ENCODE data around the gene MEST.
"Not testable (repeated sequence)": the region's sequence is repeated elsewhere in the genome, so short reads cannot be mapped to it uniquely, and the experiment has no call there.

The MEST gene

GRCh38 chr7:130491841-130492522 is at the start of gene MEST:
TSS of gene MEST (plus strand) at chr7:130492085. CDS start at chr7:130492314, 229 bp downstream.
- peaks cover 7% of the 10 kb centered on the region; the same call in 1 of the 2 replicates for H3K9me3 ChIP-seq (ENCODE audit: control insufficient read depth, insufficient read depth, low read length)
- H3K36me3 ChIP-seq (ENCODE audit: insufficient read depth, low read length) = no peaks in the 10 kb centered on the region; the same call in 1 of the 2 replicates
- H3K4me1 ChIP-seq (ENCODE audit: insufficient read depth, low read length) = no peaks in the 10 kb centered on the region
- peak within 1 kb of the TSS; percentile 49 for H3K9ac ChIP-seq (ENCODE audit: low read depth, low read length)

- H3K4me1 ChIP-seq (ENCODE audit: insufficient read depth, low read length) = 0 out of 2 replicates have a peak, but pooled peaks cover 3% of the 10 kb centered on the region
- no peaks in the 10 kb centered on the region for H3K36me3 ChIP-seq (ENCODE audit: insufficient read depth, low read length)
- no peak overlapping the region for H3K9ac ChIP-seq (ENCODE audit: low read depth, low read length)
- no peaks in the 10 kb centered on the region for H3K9me3 ChIP-seq (ENCODE audit: control insufficient read depth, insufficient read depth, low read length)
These were observed 49.3 kb upstream of the MEST start for GRCh38 chr7:130442601-130443000.

DNA sequence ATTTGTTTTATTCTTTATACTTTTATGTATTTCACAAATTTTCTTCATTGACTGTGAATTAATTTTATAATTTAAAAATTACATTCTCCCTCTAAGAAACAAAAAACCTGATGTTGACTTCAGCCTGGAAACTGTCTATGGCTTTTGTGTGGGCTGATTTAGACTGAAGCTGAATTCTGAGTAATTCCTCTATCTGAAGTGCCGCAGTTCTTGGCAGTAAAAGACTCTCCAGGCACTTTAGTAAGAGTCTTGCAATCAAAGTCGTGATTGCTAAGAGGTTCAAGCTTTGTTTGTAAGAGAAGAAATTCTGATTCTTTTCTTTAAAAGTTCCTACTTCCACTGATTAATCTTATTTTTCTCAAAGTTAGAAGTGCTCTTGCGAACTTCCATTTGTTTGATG is 47.7 kb upstream of the MEST start:
- Histone ChIP-seq H3K9me3 (ENCODE audit: control insufficient read depth, insufficient read depth, low read length) (no peaks in the 10 kb centered on the region), H3K4me1 (ENCODE audit: insufficient read depth, low read length) (0 out of 2 replicates have a peak, but pooled peaks cover 3% of the 10 kb centered on the region), H3K9ac (ENCODE audit: low read depth, low read length) (no peak overlapping the region), H3K36me3 (ENCODE audit: insufficient read depth, low read length) (no peaks in the 10 kb centered on the region)

DNA sequence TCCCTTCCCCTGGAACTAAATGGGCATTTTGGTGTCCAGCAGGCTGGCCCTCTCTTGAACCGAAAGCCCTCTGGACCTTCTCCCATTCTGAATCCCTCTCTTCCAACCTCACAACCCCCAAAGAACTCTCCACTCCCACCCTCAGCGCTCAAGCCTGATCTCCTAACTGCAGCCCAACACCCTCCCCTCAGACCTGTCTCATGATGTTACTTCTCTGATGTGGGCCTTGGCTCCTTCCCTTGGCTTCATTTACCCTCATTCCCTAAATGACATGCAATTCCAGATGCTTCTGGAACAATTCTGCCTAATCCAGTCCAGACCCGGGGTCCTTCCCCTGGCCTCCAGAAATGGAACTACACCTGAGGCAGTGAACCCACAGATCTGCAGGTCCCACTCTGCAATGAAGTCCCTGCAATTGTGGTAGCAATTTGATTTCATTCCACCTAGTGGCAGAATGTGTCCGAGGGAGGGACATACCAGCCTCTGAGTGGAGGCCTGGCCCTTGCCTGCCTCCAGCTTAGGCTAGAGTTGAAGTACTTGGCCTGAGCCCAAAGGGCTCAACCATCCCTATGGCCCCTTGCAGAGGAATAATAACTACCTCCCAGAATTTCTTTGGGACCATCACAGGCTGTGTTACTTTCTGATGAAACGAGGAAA is 47.0 kb upstream of the MEST start:
- Histone ChIP-seq H3K4me1 (ENCODE audit: insufficient read depth, low read length) (0 out of 2 replicates have a peak, but pooled peaks cover 3% of the 10 kb centered on the region), H3K9ac (ENCODE audit: low read depth, low read length) (no peak overlapping the region), H3K9me3 (ENCODE audit: control insufficient read depth, insufficient read depth, low read length) (no peaks in the 10 kb centered on the region), H3K36me3 (ENCODE audit: insufficient read depth, low read length) (no peaks in the 10 kb centered on the region)

DNA sequence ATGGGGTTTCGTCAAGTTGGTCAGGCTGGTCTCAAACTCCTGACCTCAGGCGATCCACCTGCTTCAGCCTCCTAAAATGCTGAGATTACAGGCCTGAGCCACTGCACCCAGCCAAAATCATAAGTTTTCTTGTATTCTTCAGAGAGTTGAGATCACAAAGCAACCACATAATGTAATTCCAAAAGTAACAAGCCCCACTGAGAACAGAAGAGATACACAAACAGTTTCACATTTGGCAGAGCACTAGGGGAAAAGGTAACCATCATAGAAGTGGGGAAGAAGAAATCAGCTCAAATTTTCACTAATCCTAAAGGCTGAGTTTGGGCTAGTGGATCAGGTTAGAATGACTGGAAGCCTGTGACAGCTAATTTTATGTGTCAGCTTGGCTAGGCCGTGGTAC is 45.6 kb upstream of the MEST start:
- Histone ChIP-seq H3K9ac (ENCODE audit: low read depth, low read length) (no peak overlapping the region), H3K36me3 (ENCODE audit: insufficient read depth, low read length) (no peaks in the 10 kb centered on the region), H3K4me1 (ENCODE audit: insufficient read depth, low read length) (0 out of 2 replicates have a peak, but pooled peaks cover 3% of the 10 kb centered on the region), H3K9me3 (ENCODE audit: control insufficient read depth, insufficient read depth, low read length) (no peaks in the 10 kb centered on the region)

DNA sequence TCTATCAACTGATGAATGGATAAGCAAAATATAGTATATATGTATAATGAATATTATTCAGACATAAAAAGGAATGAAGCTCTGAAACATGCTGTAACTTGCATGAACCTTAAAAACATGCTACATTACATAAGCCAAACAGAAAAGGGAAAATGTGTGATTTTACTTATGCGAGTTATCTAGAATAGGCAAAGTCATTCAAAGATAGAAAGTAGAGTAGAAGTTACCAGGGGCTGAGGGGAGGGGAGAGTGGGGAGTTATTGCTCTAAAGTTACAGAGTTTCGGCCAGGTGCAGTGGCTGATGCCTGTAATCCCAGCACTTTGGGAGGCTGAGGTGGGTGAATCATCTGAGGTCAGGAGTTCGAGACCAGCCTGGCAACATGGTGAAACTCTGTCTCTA is 40.5 kb upstream of the MEST start:
- not testable (repeated sequence) for H3K4me1 ChIP-seq (ENCODE audit: insufficient read depth, low read length); H3K9ac ChIP-seq (ENCODE audit: low read depth, low read length); H3K9me3 ChIP-seq (ENCODE audit: control insufficient read depth, insufficient read depth, low read length); H3K36me3 ChIP-seq (ENCODE audit: insufficient read depth, low read length)

- Histone ChIP-seq H3K9me3 (ENCODE audit: control insufficient read depth, insufficient read depth, low read length) (no peaks in the 10 kb centered on the region), H3K9ac (ENCODE audit: low read depth, low read length) (no peak overlapping the region), H3K4me1 (ENCODE audit: insufficient read depth, low read length) (no peaks in the 10 kb centered on the region), H3K36me3 (ENCODE audit: insufficient read depth, low read length) (no peaks in the 10 kb centered on the region)
These were observed 38.9 kb upstream of the MEST start for GRCh38 chr7:130452951-130453350.

DNA sequence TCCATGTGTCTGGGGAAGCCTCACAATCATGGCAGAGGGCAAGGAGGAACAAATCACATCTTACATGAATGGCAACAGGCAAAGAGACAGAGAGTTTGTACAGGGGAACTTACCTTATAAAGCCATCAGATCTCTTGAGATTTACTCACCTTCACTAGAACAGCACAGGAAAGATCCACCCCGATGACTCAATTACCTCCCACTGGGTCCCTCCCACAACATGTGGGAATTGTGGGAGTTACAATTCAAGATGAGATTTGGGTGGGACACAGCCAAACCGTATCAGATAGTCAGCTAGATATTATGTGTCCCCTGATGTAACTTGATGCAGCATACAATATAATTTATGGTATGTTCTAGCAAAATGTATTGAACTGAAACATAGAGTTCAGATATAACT is 36.9 kb upstream of the MEST start:
- Histone ChIP-seq H3K9me3 (ENCODE audit: control insufficient read depth, insufficient read depth, low read length) (no peaks in the 10 kb centered on the region), H3K9ac (ENCODE audit: low read depth, low read length) (no peak overlapping the region), H3K4me1 (ENCODE audit: insufficient read depth, low read length) (no peaks in the 10 kb centered on the region), H3K36me3 (ENCODE audit: insufficient read depth, low read length) (no peaks in the 10 kb centered on the region)

- Histone ChIP-seq H3K4me1 (ENCODE audit: insufficient read depth, low read length) (no peaks in the 10 kb centered on the region), H3K9ac (ENCODE audit: low read depth, low read length) (no peak overlapping the region), H3K36me3 (ENCODE audit: insufficient read depth, low read length) (no peaks in the 10 kb centered on the region), H3K9me3 (ENCODE audit: control insufficient read depth, insufficient read depth, low read length) (no peaks in the 10 kb centered on the region)
These were observed 33.6 kb upstream of the MEST start for GRCh38 chr7:130458257-130458656.

- Histone ChIP-seq H3K9ac (ENCODE audit: low read depth, low read length) (no peak overlapping the region), H3K4me1 (ENCODE audit: insufficient read depth, low read length) (no peaks in the 10 kb centered on the region), H3K36me3 (ENCODE audit: insufficient read depth, low read length) (no peaks in the 10 kb centered on the region), H3K9me3 (ENCODE audit: control insufficient read depth, insufficient read depth, low read length) (no peaks in the 10 kb centered on the region)
These were observed 30.6 kb upstream of the MEST start for GRCh38 chr7:130461272-130461671.

DNA sequence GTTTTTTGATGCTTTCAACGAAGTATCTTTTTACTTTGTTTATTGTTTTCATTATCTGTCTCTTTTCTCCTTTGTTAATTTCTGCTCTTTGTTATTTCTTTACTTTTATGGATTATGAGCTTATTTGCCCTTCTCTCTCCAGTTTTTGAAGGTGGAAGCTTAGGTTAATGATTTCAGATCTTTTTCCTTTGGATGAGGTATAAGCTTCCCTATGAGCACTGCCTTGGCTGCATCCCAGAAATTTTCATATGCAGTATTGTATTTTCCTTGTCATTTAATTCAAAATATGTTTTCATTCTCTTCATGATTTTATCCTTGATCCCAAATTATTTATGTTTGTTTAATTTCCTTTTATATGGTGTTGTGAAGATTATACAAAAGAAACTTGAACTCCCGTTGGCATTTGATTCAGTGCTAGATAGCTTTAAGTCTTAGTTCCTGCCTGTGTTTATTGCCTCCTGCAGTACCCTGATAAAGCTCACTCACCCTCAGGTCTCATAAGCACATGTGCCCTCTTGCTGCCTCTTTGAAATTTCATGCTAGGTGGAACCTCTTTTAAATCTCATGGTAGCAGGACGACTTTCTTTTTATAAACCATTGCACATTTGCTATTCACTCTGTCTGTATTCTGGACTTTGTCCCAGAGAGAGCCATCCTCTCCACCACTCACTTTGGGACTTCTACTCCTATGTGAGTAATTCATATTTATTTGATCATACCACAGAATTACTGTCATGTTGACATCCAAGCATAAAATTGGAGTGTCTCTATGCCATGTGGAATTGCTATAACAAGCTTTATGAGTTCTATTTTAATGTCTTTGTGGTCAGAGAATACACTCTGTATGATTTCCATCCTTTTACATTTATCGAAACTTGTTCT is 28.1 kb upstream of the MEST start:
- Histone ChIP-seq H3K36me3 (ENCODE audit: insufficient read depth, low read length) (no peaks in the 10 kb centered on the region), H3K4me1 (ENCODE audit: insufficient read depth, low read length) (no peaks in the 10 kb centered on the region), H3K9ac (ENCODE audit: low read depth, low read length) (no peak overlapping the region), H3K9me3 (ENCODE audit: control insufficient read depth, insufficient read depth, low read length) (no peaks in the 10 kb centered on the region)

- H3K4me1 ChIP-seq (ENCODE audit: insufficient read depth, low read length) = no peaks in the 10 kb centered on the region
These were observed 23.3 kb upstream of the MEST start for GRCh38 chr7:130468612-130469011.

DNA sequence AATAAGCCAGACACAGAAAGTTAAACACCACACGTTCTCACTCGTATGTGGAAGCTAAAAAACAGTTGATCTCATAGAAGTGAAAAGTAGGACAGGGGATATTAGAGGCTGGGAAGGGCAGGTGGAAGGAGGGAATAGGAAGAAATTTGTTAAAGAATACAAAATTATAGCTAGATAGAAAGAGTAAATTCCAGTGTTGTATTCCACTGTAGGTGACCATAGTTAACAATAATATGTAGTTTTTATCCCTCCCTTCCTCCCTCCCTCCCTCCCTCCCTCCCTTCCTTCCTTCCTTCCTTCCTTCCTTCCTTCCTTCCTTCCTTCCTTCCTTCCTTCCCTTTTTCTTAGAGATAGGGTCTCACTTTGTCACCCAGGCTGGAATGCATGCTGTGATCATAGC is 19.9 kb upstream of the MEST start:
- H3K4me1 ChIP-seq (ENCODE audit: insufficient read depth, low read length) = no peaks in the 10 kb centered on the region
- H3K9ac ChIP-seq (ENCODE audit: low read depth, low read length) = no peak overlapping the region
- H3K9me3 ChIP-seq (ENCODE audit: control insufficient read depth, insufficient read depth, low read length) = no peaks in the 10 kb centered on the region
- no peaks in the 10 kb centered on the region for H3K36me3 ChIP-seq (ENCODE audit: insufficient read depth, low read length)

More at GRCh38 chr7:130468612-130469011, 23.3 kb upstream of the MEST start:
- no peak overlapping the region for H3K9ac ChIP-seq (ENCODE audit: low read depth, low read length)
- H3K9me3 ChIP-seq (ENCODE audit: control insufficient read depth, insufficient read depth, low read length) = no peaks in the 10 kb centered on the region
- no peaks in the 10 kb centered on the region for H3K36me3 ChIP-seq (ENCODE audit: insufficient read depth, low read length)

DNA sequence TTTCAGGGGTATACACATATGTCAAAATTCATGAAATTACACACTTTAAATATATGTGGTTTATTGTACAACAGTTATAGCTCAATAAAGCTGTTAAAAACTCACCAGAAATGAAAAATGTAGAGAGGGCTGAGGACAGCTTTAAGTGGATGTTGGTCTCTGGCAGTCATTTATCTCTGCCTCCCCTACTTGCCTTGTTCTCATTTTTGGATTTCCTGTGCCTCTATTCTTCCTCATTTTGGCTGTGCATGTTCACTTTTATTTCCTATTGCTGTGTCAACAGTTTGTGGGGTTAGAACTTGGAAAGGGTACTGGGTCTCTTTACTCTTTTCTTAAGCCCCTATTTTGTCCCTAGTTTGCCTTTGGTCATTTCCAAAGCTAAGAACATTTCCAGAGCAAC is 18.6 kb upstream of the MEST start:
- H3K9ac ChIP-seq (ENCODE audit: low read depth, low read length) = no peak overlapping the region
- peaks cover 4% of the 10 kb centered on the region; the same call in 1 of the 2 replicates for H3K9me3 ChIP-seq (ENCODE audit: control insufficient read depth, insufficient read depth, low read length)
- no peaks in the 10 kb centered on the region for H3K4me1 ChIP-seq (ENCODE audit: insufficient read depth, low read length)
- no peaks in the 10 kb centered on the region for H3K36me3 ChIP-seq (ENCODE audit: insufficient read depth, low read length)
